GM21381 (cell line): Measurements from ENCODE around the gene INO80E.
A peak's percentile ranks its signal among the peaks of the same experiment; 100 is the strongest.
"Not testable (repeated sequence)": the region's sequence is repeated elsewhere in the genome, so short reads cannot be mapped to it uniquely, and the experiment has no call there.

Experiments used
- ATAC-seq: cut with Tn5 transposase; IDR thresholded peaks from one replicate; pipeline ENCODE4 v1.9.1; 2021; ENCODE audit warnings: mild to moderate bottlenecking, moderate library complexity; ENCODE audit not compliant: unreplicated experiment

Gene INO80E

DNA sequence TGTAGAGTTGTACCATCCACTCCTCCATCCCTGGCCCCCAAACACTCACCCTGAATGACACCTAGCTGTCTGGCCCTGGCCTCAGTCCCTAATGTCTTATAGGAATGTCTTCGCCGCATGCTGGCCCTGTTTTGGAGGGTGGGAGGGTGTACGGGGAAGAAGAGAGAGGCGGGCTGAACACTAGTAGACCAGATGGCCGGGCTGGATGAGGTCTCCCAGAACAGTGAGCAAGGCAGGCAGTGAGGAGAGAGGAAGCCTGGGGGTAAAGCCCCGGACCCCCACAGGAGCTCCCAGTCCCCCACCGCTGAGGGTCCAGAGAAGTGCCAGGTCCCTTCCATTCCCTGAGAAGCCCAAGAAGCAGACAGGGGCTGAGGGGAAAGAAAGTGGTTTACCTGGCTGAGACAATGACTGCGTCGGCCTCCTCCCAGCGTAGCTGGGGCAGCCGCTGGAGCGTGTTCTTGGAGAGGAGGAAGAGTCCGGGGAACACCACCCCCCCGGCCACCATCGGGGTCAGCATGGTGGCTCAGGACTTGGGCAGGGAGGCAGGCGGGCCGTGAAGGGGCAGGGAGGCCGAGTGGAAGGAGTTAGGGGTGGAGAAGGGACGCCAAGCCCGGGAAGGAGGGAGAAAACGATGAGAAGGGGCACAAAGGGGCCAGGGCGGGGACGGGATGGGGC, 34.1 kb downstream of the INO80E start:
- no peak for ATAC-seq

- no peak for ATAC-seq
Measured at GRCh38 chr16:30030841-30031413, 34.9 kb downstream of the INO80E start, which contains the start of gene TLCD3B. TSS of gene TLCD3B (minus strand) at chr16:30031271. CDS start at chr16:30030527, 744 bp downstream.

GRCh38 chr16:30031477-30031918, 35.5 kb downstream of the INO80E start:
- ATAC-seq = no peak

- ATAC-seq = no peak
Measured at GRCh38 chr16:30032083-30032819, 36.2 kb downstream of the INO80E start.

DNA sequence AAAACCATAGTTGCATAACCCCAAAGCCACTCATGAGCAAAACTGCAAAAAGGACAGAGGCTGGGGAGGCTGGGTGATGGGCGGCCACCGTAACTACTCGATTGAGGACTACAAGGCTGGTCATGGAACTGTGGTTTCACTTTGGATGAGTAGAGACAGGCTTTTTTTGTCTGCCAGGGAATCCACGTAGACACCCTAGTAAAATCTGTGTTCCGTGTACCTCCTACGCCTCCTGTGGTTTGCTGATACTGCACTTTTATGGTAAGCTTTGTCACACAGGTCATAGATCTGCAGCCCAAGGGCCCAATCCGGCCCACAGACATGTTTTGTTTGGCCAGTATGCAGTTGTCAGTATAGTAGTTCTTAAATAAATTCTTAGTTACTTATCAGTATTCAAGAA, 37.2 kb downstream of the INO80E start:
- ATAC-seq = no peak

GRCh38 chr16:30040221-30040620, 44.2 kb downstream of the INO80E start:
- no peak for ATAC-seq

DNA sequence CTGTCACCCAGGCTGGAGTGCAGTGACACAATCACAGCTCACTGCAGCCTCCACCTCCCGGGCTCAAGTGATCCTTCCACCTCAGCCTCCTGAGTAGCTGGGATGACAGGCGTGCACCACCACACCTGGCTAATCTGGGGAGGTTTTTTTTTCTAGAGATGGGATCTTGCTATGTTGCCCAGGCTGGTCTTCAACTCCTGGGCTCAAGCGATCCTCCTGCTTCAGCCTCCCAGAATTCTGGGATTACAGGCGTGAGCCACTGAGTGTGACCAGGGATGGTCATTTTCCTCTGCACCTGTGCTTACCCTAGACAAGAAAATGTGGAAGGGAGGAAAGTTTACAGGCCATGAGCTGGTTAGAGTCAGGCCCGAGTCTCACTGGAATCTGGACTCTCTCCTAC, 44.6 kb downstream of the INO80E start:
- not testable (repeated sequence) for ATAC-seq

- ATAC-seq = no peak
Measured at GRCh38 chr16:30041841-30042240, 45.8 kb downstream of the INO80E start.

DNA sequence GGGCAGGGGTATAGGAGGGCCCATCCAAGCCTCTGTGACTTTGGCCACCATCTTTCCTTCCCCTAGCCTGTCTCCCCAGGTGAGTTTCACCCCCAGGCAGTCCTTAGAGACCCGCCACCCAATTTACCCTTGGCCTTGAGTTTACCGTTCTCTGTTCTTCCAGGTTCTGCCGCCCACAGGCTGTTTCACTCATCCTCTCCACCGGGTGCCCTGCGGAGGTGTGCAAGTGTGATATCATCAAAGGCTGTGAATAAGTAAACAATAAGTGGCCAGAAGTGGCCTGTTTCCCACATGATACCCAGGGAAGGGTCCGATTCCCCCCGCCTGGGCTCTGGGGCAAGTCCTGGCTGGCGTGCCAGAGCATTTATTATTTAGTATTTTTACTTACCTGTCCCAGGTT, 50.1 kb downstream of the INO80E start:
- ATAC-seq = no peak

DNA sequence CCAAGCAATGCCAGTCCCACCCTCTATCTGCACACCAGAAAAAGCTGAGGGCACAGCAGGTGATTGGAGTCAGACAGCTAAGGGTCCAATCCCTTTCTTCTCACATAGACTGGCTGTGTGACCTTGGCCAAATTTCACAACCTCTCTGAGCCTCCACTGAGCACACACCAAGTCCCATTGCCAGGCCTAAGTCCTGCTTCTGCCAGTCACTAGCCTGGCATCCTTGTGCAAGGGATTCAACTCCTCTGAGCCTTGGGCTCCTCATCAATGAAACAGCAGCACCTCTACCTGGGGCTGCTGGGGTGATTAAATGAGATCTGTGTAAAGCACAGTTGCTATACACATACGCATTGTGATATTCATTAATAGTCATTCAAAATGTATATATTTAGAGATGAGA, 50.5 kb downstream of the INO80E start:
- ATAC-seq = no peak

DNA sequence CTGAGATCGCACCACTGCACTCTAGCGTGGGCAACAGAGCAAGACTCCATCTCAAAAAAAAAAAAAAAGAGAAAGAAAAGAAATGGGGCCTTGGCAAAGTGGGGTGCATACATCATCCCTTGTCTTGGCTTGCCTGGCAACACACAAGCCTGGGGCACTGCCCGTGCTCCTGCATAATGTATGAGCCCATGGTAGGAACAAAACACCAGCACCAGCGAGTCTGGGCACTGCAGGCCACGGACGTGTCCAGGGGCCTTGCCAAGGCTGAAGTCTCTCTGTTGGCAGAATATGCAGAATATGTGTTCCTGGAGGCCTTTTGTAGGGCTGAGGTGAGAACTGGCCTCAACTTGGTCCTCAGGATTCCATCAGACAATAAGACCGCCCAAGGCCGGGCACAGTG, 53.8 kb downstream of the INO80E start:
- ATAC-seq = no peak

DNA sequence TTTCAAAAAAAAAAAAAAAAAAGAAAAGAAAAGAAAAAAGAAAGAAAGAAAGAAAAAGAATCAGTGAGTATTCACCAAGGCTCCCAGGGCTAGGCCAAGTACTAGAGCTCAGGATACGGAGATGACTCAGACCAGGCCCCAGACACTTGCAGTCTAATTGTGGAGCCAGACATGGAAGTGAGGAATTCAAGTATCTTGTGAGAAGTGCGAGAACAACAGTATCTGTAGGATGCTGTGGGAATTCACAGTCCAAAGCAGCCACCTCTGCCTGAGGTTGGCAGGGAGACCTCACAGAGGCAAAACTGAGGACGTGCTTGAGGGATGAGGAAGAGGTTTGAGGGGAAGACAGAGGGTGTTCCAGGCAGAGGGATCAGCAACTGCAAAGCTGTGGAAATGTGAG, 55.5 kb downstream of the INO80E start:
- ATAC-seq = no peak

GRCh38 chr16:30052671-30053372, 56.8 kb downstream of the INO80E start:
- ATAC-seq = peak; percentile 83

DNA sequence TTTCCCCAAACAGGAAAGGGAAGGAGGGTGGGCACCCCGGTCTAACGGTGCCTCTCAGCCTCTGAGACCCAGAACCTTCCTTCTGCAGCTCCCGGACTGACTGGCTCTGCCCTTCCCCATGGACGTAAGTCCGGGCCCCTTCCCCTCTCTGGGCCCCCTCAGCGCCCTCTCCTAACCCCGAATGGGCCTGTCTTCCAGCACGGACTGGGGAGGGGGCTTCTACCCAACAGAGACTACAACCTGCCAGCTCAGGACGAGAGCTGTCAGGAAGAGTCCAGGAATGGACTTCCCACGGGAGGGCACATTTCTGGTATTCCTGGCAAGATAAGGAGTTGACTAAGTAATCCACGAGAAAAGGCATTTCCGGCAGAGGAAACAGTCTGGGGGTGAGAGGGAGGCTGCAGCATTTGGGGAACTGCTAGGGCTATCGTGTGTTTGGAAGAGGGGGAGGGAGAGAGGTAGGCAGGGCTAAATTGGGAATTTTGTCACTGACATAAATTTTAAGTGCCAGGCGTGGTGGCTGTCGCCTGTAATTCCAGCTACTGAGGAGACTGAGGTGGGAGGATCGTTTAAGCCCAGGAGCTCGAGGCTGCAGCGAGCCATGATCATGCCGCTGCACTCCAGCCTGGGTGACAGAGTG, 57.5 kb downstream of the INO80E start:
- no peak for ATAC-seq

DNA sequence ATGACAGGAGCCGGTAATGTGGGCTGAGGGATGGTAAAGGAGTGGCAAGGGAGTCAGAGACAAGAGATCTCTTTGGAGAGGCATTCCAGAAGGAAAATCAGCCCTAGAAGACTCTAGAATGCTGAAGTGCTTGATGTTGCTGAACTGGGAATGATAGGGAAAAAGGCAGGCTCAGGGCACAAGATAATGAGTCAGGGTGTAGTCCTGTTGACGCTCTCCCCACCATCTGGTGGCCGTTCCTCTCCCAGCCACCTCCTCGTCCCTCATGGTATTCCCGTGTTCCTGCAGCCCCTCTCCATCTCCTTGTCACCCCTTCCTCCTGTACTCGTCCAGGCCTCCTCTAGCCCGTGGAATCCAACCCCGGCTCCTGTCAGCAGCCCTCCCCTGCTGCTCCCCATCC, 58.4 kb downstream of the INO80E start:
- no peak for ATAC-seq

- ATAC-seq = no peak
Measured at GRCh38 chr16:30054959-30055553, 59.0 kb downstream of the INO80E start.
